ENCODE measurements around the gene PTPRK. TPM values are rescaled to one million over a fixed set of nuclear protein-coding genes. Genes with fewer than 3 reads are reported as not detected.
"Not testable (repeated sequence)": the region's sequence is repeated elsewhere in the genome, so short reads cannot be mapped to it uniquely, and the experiment has no call there.

Gene PTPRK
- polyA plus RNA-seq, 1 donor = 24.1 TPM

DNA sequence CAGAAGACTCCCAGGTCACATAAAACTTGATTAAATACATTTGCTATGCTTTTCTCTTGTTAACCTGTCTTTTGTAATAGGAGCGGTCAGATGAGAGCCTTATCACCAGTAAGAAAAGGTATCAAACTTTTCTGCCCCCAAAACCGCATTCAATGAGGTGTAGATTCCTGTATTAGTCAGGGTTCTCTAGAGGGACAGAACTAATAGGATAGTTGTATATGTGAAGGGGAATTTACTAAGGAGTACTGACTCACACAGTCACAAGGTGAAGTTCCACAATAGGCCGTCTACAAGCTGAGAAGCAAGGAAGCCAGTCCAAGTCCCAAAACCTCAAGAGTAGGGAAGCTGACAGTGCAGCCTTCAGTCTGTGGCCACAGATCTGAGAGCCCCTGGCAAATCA lies 32.7 kb downstream of the PTPRK start:
- no peak for DNase-seq

DNA sequence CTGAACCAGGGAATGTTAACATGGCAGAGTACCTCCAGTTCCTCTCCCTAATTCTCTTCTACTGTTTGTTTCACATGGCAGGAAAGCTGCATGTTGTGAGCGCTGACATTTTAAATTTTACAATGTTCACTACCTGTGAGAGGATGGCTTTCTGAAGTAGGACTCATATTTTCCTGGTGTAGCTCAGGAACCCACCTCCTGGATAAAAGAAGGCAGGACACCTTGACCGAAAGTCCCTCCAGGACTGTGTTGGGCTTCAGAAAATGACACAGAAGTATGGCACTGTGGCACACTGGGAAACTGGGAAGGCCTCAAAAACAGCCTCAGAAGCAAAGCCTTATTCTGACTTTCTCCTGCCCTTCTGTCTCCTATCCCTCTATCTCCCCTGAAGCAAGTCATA lies 33.3 kb downstream of the PTPRK start:
- DNase-seq = no peak

DNA sequence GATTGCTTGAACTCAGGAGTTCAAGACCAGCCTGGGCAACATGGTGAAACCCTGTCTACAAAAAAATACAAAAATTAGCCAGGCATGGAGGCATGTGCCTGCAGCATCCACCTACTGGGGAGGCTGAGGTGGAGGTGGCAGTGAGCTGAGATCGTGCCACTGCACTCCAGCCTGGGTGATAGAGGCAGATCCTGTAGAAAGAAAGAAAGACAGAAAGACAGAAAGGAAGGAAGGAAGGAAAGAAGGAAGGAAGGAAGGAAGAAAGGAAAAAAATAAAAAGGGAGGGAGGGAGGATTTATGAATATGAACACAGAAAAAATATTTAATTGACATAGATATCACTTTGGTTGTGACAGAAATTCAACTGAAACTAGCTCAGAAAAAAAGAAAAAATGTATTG lies 33.8 kb downstream of the PTPRK start:
- not testable (repeated sequence) for DNase-seq

DNA sequence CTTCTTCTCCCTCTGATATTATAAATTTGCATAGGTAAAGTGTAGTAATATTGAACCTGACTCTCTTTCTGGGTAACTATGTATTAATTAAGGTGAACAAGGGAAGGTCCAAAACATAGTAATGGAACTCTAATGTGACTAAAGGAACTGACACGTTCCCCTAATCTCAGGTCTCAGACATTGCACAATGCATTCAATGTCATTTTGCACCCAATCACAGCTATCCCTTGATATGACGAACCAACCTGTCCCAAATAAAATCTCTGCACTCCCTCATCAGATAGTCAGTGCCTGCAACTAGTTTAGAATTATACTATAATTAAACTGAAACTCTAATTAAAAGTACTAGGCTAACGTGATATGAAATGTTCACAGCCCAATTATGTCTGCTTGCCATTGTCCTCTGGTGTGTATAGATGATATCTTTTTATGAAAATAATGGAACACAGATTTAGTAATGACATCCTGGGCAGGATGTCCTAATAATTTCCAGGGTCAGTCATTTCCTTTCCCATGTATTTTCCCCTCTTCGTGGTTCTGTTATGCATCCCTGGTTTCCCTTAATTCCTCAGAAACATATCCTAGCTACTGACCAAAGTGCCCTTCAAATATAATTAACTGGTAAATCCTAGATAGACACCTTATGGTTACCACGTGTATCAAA lies 36.8 kb downstream of the PTPRK start:
- no peak for DNase-seq

DNA sequence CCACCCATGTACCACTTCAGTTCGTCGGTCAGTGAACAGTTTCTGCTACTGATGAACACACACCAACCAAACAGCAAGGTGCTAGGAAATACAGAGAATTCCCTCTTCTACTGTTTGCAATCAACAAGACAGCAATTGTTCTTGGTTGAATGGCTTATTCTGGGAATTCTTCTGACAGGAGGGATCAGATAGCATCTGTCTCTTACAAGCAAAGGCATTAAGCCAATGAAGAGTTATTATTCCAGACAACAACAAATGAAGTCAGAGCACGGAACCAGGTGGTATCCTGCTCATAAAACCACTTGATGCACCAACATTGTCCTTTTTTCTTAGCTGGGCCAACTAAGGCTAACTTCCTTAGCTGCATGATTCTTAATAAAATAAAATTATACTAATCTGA lies 37.8 kb downstream of the PTPRK start:
- DNase-seq = no peak

DNA sequence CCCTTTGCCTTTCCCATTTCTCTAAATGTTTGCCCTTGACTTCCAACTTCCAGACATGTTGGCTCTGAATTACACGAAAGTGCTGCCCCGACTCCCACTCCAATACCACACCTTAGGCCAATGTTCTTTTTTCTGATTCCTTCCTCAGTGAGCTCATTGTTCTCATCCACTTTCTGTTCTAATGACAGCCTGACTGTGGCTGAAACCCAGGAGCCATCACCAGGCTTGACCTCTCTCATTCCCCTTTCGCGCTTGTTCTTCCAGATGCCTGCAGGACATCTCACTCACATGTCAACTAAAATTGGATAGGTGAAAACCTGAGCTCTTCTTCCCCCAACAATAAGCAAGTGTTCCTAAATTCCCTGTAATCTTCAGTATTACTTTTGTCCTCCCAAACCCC lies 40.4 kb downstream of the PTPRK start:
- no peak for DNase-seq

DNA sequence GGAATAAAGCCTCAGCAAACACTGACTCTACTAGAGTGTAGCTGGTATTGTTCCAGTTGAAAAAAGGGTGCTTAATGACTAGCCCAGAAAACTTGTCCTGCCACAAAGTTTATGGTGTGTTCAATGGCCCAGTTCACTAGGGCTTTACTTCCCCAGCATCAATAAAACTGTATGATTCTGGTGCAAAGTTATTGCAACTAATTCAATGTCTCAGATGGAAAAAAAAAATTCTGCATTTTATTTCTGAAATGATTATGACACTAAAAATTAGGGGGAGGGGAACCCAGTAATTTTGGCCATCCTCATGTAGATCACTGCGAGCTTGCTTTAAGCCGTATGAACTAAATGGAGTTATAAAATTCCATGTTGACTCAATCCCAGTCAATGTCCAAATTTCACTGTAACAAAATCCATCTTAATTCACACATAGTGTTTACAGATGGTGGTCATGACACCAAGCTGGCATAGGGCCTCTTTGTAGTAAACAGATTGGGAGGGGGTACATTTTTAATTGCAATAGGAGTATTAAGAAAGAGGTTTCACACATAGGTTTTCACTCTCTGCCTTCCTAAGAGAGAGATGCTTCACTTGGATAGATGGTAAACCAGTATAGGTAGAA lies 41.2 kb downstream of the PTPRK start:
- no peak for DNase-seq

DNA sequence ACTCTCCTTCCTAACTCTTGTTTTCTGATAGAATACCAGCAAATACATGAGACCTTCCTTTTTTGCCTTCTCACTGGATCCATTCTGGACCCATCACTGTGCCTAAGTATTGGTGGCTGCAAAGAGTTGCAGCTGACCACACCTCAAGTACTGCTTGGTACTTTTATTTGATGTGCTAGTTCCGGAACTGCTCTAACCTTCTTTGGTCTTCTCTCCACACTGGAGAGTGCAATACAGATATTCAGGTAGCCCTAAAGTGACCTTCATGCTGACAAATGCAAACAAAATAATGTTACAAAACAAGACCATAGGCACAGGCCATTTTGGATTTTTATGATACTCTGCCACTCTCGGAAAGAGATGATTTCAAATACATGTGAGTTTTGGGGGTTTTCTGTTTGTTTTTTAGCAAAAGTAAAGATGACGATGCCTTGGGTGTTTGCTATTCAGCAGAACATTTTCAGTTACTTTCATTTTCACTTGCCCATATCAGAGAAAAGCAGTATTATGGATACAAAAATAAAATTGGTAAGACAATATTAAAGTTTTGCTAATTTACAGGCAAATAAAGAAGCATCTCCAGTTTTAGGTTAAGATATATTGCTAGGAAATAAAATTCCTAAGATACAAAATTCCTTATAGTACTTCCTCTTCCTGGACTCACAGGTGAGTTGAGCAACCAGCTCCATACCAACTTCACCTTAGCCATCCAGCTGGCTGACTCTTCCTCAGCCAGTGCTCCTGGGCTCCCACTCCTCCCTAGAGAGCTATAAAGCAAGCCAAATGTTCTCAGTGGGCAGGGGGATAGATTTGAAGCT lies 42.0 kb downstream of the PTPRK start:
- DNase-seq = no peak

DNA sequence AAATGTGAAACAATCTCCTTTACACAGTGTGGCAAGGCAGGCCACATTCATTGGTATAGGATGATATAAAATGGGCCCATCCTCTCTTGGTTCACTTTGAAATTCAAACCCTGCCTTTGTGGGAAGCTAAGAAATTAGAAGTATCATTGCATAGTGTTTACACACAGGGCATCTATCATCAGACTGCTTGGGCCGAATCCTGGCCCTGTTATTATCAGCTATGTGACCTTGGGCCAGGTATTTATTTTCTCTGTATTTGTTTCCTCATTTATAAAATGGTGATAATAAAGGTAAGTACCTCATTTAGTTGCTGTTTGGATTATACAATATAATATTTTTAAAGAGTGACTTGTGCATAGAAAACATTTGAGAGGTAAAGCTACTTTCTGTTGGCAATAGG lies 45.5 kb downstream of the PTPRK start:
- DNase-seq = no peak

DNA sequence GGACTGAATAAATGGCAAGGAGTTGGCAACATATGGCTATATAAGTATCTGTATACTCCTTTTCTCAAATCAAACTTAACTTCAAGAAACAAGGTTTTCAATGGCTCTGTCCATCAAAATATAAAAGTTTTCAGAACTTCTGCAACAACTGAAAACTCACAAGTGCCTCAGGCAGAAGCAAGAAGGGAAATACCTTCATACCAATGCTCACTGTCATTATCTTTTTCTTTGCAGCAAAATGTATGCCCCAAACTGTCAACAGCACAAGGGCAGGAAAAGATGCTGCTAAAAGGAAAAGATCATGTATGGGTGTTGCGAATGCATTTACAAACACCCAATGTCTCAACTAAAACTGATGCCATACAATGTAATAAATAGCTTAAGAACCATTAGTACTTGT lies 45.9 kb downstream of the PTPRK start:
- DNase-seq = no peak

DNA sequence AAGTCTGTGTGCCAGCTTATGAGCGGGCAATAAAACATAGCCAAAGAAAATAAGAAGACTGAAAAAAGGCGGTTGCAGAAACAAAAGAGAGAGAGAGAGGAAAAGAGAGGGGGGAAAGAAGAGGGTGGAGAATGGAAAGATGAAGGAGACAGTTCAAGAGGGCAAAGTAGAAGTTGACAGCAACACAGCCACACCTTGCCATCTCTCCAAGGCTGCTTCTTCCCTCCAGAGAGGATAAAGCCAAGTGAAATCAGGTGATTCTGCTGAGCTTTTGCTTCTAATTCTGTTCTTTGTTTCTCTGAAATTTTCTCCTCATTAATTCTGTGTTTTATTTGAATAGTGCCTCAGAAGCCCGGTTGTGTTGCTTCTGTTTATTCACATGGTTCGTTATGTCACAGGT lies 48.5 kb downstream of the PTPRK start:
- DNase-seq = no peak

DNA sequence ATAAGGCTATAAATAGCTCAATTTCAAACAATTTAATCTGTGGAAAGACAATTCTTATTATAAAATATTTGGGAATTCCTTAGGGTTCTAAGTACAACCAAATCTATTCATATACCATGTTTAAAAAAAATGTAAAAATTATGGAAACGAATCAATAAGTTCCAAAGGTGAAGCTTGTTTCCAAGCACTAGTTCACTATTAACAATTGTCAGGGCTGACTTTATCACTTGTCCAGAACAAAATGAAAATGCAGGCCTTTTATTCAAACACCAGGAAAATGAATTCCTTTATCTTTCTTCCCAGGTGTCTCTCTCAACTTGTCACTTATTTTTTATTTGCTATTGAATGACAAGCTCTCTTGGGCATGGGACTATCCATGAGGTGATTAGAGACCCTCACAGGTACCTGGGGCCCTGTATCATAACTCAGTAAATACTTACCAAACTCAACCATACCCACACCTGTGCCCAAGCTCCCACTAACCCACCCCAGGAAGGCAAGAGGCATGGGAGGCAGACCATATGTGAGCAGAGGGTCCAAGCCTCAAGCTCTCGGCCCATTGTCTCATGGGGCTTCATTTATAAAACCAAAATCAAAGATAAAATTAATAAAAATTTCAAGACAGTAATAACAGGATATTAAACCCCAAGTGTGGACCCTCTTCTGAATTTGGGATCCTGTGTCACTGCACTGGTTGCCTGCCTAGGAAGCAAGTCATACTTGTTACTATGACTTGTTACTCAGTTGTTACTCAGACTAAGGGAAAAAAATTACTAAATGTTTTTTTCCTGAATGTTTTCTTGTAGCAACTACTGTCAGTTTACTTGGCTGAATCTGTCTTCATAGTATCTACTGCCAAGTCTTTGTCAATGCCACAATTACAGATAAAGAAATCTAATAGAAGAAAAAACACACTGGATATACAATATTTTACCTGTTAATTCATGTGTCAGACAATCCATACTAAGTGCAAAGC lies 54.7 kb downstream of the PTPRK start:
- no peak for DNase-seq

DNA sequence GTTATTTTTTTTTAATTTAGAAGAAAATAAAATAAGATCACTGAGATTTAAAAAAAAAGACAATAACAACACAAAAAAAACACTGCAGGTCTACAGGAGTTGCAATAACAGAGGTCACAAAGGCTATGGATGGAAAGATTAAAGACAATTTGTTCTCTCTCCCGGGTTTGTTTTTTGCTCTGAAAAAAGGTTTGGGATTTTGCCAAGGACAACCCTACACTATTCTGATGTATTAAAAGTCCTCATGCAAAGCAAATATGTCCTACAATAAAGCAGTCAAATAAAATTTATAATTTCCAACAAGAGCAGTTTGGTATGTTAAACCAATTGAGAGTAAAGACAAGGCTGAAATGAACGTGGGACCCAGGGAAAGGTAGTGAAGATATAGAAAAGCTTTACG lies 55.6 kb downstream of the PTPRK start:
- DNase-seq = no peak

DNA sequence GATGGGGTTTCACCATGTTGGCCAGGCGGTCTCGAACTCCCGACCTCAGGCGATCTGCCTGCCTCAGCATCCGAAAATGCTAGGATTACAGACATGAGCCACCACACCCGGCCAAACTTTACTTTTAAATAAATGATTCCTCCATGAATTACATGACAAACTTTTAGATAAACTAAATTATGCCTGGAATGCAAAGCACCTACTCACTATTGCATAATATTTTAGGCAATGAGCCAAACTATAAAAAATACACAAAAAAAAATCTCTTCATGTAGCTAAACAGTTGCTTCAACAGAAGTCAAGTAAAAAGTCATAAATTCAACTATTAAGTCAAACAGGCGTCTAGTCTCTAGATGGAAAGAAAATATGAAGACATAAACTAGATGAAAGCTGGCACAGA lies 56.5 kb downstream of the PTPRK start:
- DNase-seq = no peak

DNA sequence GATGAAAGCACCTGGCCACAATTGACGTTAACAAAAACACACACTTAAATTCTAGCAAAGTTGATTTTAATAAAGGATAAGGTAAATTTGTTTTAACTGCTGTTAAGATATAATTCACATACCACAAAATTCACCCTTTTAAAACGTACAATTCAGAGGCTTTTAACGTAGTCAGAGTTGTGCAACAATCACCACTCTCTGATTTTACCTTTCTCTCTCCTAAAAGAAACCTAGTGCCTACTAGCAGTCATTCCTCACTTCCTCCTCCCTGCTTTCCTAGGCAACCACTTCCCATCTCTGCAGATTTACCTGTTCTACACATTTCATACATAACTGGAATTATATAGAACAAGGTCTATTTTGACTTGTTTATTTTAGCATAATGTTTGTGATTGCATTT lies 58.9 kb downstream of the PTPRK start:
- no peak for DNase-seq

DNA sequence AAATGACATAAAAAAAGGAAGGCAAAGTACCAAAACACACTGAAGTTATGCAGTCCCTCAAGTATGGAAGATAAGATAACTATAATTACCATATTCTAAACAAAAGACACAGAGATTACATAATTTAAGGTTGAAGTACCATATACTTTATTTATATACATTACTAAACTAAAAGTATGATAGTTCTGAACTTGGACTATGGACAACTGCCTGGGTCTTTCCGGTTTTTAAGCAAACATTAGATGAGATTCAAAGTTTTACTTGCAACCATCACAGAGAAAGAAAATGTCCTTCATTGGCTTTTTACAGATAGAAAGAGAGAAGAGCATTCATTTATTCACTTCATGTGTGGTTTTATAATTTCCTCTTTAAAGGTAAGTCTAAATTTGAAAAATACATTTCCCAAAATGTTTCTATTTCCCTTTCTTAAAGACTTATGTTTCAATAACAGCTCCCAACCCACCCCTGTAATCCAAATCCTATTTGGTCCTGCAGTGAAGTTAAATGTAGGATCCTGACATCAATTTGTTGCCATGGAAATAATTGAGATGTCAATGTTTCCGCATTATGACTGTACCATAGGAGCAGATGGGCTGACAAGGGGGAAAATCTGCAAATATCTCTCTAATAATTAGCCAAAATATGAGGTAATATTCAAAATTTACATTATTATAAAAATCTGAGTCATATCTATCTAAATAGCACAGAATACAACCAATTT lies 63.7 kb downstream of the PTPRK start:
- DNase-seq = no peak

DNA sequence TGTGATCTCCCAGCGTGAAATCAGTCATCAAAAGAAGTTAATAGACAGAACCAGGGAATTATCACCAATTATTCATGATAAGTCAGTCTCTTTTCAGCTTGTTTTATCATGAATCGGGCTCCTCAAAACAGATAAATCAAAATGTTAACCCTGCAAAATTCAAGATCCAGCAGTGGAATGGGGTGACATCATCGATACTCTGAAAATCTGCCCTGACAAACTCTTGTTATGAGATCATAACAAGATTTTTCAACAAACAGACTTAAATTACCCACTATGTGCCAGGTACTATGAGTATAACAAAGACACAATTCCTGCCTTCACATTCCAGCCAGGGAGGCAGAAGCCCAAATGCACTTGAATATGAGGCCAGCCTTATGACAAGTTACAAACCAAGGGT lies 64.4 kb downstream of the PTPRK start:
- DNase-seq = no peak

DNA sequence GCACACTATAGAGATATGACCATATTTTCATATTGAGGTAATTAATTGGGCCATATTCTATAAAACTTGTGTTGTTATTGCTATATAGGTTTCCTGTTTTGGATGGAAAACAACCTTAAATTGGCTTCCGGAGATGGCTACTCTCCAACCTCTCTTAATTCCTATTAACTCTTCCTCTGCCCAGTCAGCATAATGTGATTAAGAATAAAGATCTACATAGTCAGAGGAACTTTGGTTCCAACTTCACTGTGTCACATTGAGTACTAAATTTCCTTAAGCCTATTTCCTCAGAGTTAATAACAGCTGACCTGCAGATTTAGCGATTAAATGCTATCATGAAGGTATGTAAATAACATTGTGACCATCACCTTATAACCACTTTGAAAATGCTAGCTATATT lies 67.7 kb downstream of the PTPRK start:
- DNase-seq = no peak

DNA sequence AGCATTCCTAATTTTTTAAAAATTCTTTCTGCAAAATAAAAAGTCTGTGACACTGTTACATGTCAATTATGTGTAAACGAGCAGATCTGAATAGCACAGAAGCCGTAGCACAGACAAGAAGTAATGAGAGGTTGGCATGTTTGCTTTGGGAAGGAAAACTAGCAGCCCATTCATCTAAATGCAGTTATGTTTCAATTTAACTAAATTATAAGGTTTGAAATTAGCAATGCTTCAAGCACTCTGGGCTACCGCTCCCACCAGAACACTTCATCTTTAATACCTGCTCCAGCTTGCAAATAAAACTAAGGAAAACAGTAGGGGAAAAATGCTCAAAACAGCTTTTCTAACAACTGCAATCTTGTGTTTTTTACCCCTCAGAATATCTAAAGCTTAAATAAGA lies 73.9 kb downstream of the PTPRK start:
- DNase-seq = no peak

DNA sequence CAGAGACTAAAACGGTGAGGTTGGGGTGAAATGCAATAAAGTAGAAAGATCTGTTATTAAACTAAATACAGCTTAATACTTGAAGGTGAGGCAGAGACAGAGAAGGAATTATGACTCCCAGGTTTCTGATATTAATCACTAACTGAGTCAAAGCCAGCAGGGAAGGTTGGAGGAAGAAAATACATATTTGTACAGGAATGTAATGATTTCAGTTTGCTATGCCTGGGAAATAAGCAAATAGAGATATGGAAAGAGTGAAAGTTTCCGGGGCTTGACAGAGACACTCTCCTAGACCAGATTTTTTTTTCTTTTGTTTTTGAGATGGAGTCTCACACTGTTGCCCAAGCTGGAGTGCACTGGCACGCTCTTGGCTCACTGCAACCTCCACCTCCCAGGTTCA lies 76.8 kb downstream of the PTPRK start:
- DNase-seq = no peak

DNA sequence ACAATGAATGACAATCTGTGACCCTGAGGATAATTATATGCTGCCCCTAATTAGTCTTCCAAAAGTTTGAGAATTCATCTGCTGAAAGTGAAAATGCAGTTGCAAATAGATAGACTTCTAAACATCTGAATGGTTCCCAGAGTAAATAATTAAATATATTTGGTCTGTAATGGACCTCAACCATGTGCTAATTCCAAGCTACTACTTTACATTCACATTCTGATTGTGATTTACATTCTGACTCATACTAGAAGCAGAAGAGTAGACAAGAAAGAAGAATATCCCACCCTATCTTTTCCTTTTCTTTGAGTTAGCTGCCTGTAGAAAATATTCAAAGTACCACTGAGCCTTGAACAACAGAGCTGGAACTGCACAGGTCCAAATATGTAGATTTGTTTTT lies 80.8 kb downstream of the PTPRK start:
- no peak for DNase-seq

DNA sequence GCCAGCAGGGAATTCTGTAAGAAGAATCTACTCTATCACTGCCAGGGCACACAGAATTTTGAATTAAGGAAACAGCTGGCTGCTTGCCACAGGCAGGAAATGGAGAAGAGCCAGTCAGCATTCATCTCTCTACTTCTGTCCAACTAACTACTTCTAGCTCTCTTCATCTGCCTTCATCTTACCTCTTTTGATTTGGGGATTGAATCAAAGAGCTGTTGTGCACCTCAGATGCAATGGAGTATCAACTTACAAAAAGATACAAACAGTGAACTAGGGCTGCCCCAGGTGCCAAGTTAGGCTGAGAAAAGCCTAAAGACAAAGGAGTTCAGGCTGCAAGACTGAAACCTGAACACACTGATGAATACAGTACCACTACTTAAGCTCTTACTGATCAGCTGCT lies 82.0 kb downstream of the PTPRK start:
- no peak for DNase-seq
